ENCODE measurements around the gene ERF.

DNA sequence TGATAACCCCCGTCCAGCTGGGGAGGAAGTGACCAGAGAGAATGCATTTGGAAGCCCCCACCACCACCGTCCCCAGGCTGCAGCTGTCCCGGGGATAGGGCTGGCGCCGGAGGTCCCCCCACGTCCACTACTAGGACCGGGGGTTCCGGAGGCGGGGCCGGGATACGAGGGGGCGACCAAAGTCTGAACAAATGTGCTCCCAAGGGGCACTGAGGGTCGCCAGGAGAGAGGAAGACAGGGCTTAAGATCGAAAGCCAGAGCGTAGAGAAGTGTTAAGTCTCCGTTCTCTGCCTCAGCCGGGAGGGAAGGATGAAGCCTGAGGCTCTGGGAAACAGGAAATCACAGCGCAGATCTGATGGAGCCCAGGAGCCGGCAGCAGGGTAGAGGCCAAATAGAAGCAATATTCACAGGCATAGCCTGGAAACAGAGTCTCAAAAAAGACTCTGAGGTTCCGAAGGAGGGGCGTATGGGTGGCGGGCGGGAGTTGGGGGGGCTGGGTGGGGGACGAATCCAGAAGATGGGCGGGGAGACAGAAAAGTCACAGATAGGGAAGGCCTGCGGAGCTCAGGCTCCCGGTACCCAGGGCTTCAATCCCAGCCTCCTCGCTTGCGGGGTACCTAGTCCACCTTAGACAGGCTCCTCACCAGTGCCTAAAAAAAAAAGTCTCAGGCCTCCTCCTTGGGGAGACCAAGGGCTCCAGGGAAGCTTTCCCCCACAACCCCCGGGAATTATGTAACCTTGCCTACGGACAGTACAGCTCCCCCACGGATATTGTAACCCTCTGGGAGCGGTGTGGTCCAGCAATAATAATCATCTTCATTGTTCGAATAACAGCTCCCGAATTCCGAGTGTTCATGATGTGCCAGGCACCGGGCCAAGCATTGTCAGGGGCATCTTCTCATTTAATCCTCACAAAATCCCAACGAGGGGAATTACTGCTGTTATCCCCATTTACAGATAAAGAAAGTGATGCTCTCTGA is 1.1 kb upstream of the ERF start:
- no peak for TF ChIP-seq EZH2 (IDR thresholded peaks at IDR 0.05; ENCODE audit: borderline replicate concordance, low read length)
- TF ChIP-seq, protein P1, sequence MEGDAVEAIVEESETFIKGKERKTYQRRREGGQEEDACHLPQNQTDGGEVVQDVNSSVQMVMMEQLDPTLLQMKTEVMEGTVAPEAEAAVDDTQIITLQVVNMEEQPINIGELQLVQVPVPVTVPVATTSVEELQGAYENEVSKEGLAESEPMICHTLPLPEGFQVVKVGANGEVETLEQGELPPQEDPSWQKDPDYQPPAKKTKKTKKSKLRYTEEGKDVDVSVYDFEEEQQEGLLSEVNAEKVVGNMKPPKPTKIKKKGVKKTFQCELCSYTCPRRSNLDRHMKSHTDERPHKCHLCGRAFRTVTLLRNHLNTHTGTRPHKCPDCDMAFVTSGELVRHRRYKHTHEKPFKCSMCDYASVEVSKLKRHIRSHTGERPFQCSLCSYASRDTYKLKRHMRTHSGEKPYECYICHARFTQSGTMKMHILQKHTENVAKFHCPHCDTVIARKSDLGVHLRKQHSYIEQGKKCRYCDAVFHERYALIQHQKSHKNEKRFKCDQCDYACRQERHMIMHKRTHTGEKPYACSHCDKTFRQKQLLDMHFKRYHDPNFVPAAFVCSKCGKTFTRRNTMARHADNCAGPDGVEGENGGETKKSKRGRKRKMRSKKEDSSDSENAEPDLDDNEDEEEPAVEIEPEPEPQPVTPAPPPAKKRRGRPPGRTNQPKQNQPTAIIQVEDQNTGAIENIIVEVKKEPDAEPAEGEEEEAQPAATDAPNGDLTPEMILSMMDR (IDR thresholded peaks at IDR 0.05; ENCODE audit: low read length): no peak
